Fibroblast of lung (primary cell): ENCODE data around the gene MLF2. TPM values are rescaled to one million over a fixed set of nuclear protein-coding genes. Genes with fewer than 3 reads are reported as not detected.

Source experiments
- DNase-seq, 2 donors: peaks; one replicate each; pipeline versions ENCODE4 v3.0.0 to v3.0.0-alpha.2; 2010; ENCODE audit warnings: low read depth in 2 of 2
- H2AFZ ChIP-seq: 2 replicates; pipeline ENCODE4 v1.5.1; 2012; ENCODE audit warnings: low read length, control low read depth, inconsistent platforms
- H3K27ac ChIP-seq: 2 replicates; pipeline ENCODE4 v1.5.1; 2011; ENCODE audit warnings: low read length, control low read depth; ENCODE audit not compliant: insufficient read depth
- H3K27me3 ChIP-seq: 2 replicates; pipeline ENCODE4 v1.5.1; 2011; ENCODE audit warnings: mild to moderate bottlenecking, low read length; ENCODE audit not compliant: control insufficient read depth, insufficient read depth
- H3K36me3 ChIP-seq: 2 replicates; pipeline ENCODE4 v1.5.1; 2011; ENCODE audit warnings: low read length; ENCODE audit not compliant: control insufficient read depth, insufficient read depth
- H3K4me1 ChIP-seq: 2 replicates; pipeline ENCODE4 v1.5.1; 2011; ENCODE audit warnings: low read length; ENCODE audit not compliant: control insufficient read depth, insufficient read depth; ENCODE audit errors: extremely low read depth
- H3K4me2 ChIP-seq: 2 replicates; pipeline ENCODE4 v1.5.1; 2011; ENCODE audit warnings: low read length, control low read depth; ENCODE audit not compliant: insufficient read depth; ENCODE audit errors: extremely low read depth
- H3K4me3 ChIP-seq, 4 experiments: fragments of 200-600 bp in 1 of 4; sonication (generic) in 1 of 4; replicated peaks in 1 of 4; 2 replicates each; pipeline ENCODE4 v1.5.1; 2011 to 2016; ENCODE audit warnings: low read length in 4 of 4, low read depth in 3 of 4, mild to moderate bottlenecking in 3 of 4, control low read depth in 2 of 4, inconsistent platforms in 1 of 4, mixed read lengths in 1 of 4; ENCODE audit not compliant: insufficient read depth in 1 of 4; ENCODE audit errors: control extremely low read depth in 1 of 4
- H3K79me2 ChIP-seq: 2 replicates; pipeline ENCODE4 v1.5.1; 2012; ENCODE audit warnings: mild to moderate bottlenecking, low read length, inconsistent platforms; ENCODE audit not compliant: control insufficient read depth, insufficient read depth
- H3K9ac ChIP-seq: 2 replicates; pipeline ENCODE4 v1.5.1; 2011; ENCODE audit warnings: mild to moderate bottlenecking, low read length, control low read depth; ENCODE audit not compliant: insufficient read depth
- H3K9me3 ChIP-seq: 2 replicates; pipeline ENCODE4 v1.5.1; 2012; ENCODE audit warnings: low read depth, low read length; ENCODE audit not compliant: control insufficient read depth, insufficient read depth
- H4K20me1 ChIP-seq: 2 replicates; pipeline ENCODE4 v1.5.1; 2011; ENCODE audit warnings: low read length; ENCODE audit not compliant: control insufficient read depth, insufficient read depth; ENCODE audit errors: extremely low read depth
- EZH2 ChIP-seq: IDR thresholded peaks from 2 replicates; pipeline ENCODE4 v1.5.1; 2012; ENCODE audit warnings: low read length, control low read depth, mild to moderate bottlenecking; ENCODE audit errors: missing control alignments
- polyA plus RNA-seq, 2 donors: library from polyadenylated mRNA; depleted of rRNA in 1 of 2; stranded (reverse) in 1 of 2; unstranded in 1 of 2; fragments of >200 nt; gene quantifications; 2 replicates each; pipeline ENCODE4 v1.2.1, GENCODE V29; 2011 to 2012; ENCODE audit warnings: missing spikeins in 1 of 2
- total RNA-seq: library from RNA; depleted of rRNA; stranded (reverse); fragments of >200 nt; gene quantifications from 2 replicates; pipeline ENCODE4 v1.2.1, GENCODE V29; 2014
- TF ChIP-seq, protein P1 (sequence below), 2 donors: IDR thresholded peaks in 1 of 2; conservative IDR thresholded peaks in 1 of 2; 1 replicate in 1 of 2; 2 replicates in 1 of 2; pipeline ENCODE4 v1.5.1; 2011 to 2012; ENCODE audit warnings: low read length in 2 of 2, control low read depth in 1 of 2, inconsistent platforms in 1 of 2, low read depth in 1 of 2, mild to moderate bottlenecking in 1 of 2

Gene MLF2
- total and polyA plus RNA-seq, 2 donors (not counting 1 experiment from before 2014, with no cell fraction given) = 106 to 289 TPM

DNA sequence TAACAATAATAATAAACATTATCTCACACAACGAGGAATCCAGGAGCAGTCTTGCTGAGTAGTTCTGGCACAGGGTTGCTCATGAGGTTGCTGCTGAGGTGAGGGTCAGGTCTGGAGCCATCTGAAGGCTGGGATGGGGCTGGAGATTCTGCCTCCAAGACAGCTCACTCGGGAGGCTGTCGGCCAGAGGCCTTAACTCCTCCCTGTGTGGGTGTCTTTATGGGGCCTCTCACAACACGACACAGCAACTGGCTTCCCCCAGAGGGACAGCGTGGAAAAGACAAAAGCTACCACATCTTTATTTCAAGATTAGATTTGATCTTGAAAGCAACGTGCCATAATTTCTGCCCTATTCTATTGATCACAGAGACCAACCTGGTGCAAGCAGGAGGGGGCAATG lies 29.2 kb upstream of the MLF2 start:
- H2AFZ ChIP-seq = no peak overlapping the region

DNA sequence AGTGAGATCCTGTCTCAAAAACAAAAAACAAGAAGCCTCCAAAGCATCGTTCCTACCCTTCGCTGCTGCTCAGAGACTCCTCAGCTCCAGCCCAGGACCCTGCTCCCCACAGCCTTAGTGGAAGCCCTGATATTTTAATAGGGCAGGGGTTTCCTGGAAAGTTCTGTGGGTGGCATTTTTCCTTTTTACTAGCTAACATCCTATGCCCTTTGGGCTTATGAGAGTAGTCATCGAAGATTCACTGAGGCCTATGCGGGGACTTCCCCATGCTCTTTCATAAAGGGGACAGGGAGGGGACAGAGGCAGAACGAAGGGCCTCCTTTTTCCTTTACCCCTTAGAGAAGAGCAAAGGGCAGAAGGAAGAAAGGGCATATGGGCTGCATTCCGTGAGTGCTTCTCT lies 27.6 kb upstream of the MLF2 start:
- Histone ChIP-seq H3K27me3 (no peaks in the 10 kb centered on the region), H3K4me2 (no peak overlapping the region), H3K9ac (no peak overlapping the region), H3K4me3 (no peak overlapping the region), H3K27ac (no peak overlapping the region), H4K20me1 (no peaks in the 10 kb centered on the region), H3K9me3 (no peaks in the 10 kb centered on the region), H2AFZ (no peak overlapping the region), H3K4me1 (peaks cover 3% of the 10 kb centered on the region), H3K36me3 (no peaks in the 10 kb centered on the region), H3K79me2 (no peaks in the 10 kb centered on the region)
- no peak for DNase-seq
- TF ChIP-seq, protein P1, sequence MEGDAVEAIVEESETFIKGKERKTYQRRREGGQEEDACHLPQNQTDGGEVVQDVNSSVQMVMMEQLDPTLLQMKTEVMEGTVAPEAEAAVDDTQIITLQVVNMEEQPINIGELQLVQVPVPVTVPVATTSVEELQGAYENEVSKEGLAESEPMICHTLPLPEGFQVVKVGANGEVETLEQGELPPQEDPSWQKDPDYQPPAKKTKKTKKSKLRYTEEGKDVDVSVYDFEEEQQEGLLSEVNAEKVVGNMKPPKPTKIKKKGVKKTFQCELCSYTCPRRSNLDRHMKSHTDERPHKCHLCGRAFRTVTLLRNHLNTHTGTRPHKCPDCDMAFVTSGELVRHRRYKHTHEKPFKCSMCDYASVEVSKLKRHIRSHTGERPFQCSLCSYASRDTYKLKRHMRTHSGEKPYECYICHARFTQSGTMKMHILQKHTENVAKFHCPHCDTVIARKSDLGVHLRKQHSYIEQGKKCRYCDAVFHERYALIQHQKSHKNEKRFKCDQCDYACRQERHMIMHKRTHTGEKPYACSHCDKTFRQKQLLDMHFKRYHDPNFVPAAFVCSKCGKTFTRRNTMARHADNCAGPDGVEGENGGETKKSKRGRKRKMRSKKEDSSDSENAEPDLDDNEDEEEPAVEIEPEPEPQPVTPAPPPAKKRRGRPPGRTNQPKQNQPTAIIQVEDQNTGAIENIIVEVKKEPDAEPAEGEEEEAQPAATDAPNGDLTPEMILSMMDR (conservative IDR thresholded peaks at IDR 0.05 in 1 of 2, IDR thresholded peaks at IDR 0.05 in 1 of 2; ENCODE audit: low read depth in 1 of 2, low read length in 2 of 2) = no peak
- TF ChIP-seq EZH2 = no peak

More for the DNA sequence above, 29.2 kb upstream of the MLF2 start:
- DNase-seq = no peak
- Histone ChIP-seq H3K27me3 (no peaks in the 10 kb centered on the region), H3K9me3 (no peaks in the 10 kb centered on the region), H3K36me3 (no peaks in the 10 kb centered on the region), H3K4me2 (no peak overlapping the region), H3K9ac (no peak overlapping the region), H3K79me2 (no peaks in the 10 kb centered on the region), H4K20me1 (no peaks in the 10 kb centered on the region), H3K4me3 (no peak overlapping the region), H3K27ac (no peak overlapping the region), H3K4me1 (peaks cover 3% of the 10 kb centered on the region)
- no peak for TF ChIP-seq EZH2
- TF ChIP-seq, protein P1 (conservative IDR thresholded peaks at IDR 0.05 in 1 of 2, IDR thresholded peaks at IDR 0.05 in 1 of 2; ENCODE audit: low read depth in 1 of 2, low read length in 2 of 2) = no peak

DNA sequence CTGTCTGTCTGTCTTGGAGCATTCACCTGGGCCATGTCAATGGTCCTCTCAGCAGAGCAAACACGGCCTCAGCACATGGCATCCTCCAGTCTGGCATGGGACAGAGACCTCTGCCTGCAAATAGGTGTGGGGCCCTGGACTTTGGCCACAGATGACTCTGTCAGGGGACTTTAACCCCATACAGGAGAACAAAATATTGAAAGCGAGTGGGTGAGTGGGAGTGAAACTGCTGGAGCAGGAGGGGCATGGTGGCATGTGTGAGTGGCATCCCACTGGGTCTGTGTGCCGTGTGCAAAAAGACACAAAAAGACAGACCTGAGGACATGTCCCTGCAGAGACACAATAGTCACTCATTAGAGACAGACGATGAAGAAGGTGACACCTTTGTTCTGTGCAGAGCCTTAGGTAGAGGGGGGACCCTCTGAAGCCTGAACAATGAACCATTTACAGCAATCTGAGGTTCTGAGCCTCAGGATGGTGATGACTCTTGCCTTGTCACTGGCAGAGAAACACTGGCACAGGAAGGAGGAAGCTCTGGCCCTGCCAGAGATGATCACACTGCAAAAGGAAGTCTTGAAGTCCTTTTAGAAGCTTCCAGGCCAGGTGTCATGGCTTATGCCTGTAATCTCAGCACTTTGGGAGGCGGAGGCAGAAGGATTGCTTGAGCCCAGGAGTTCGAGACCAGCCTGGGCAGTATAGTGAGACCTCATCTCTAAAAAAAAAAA lies 26.9 kb upstream of the MLF2 start:
- no peaks in the 10 kb centered on the region for H3K27me3 ChIP-seq
- no peak for DNase-seq
- H3K27ac ChIP-seq = no peak overlapping the region
- TF ChIP-seq EZH2 = no peak
- TF ChIP-seq, protein P1 (conservative IDR thresholded peaks at IDR 0.05 in 1 of 2, IDR thresholded peaks at IDR 0.05 in 1 of 2; ENCODE audit: low read depth in 1 of 2, low read length in 2 of 2) = no peak
- H3K36me3 ChIP-seq = no peaks in the 10 kb centered on the region
- no peaks in the 10 kb centered on the region for H3K79me2 ChIP-seq
- no peak overlapping the region for H2AFZ ChIP-seq
- no peaks in the 10 kb centered on the region for H3K9me3 ChIP-seq
- H4K20me1 ChIP-seq = no peaks in the 10 kb centered on the region
- H3K4me2 ChIP-seq = no peak overlapping the region
- no peak overlapping the region for H3K4me3 ChIP-seq
- no peak overlapping the region for H3K9ac ChIP-seq
- peaks cover 3% of the 10 kb centered on the region for H3K4me1 ChIP-seq
